Measurements from ENCODE around the gene C16orf96. TPM values are rescaled to one million over a fixed set of nuclear protein-coding genes. Genes with fewer than 3 reads are reported as not detected.

C16orf96 gene
- total and polyA plus RNA-seq, 2 experiments from 2014 or later = not detected

DNA sequence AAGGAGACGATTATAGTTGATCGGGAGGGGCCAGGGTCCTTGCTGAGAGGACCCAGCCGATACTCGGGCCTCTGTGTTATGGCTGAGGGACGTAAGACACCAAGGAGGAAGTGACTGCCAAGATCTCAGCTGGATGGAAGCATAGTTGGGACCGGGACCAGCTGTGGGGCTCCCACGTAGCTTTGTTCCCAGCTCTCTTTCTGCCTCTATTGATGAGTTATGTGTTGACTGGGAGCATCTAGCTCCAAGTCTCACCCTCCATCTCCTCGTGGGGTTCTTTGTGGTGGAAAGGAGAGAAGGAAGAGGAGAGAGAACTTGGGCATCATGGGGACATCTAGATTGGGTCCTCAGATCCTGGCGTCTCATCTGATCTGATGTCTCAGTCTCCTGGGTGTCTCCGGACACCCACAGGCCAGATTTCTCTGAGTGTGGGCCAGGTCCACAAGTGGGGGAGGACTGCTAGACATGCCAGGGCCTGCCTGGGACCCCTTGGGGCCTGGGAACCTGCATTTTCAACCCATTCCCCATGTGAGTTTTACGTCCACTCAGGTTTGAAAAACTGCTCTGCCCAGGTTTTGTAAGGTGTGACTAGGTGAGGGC is 69.5 kb downstream of the C16orf96 start:
- Histone ChIP-seq H2AFZ (peak overlapping the region; percentile 67), H3K4me2 (ENCODE audit: unreplicated experiment) (peak overlapping the region; percentile 96), H3K9ac (peak overlapping the region; percentile 97), H3K4me3 (peak overlapping the region; percentile 97), H4K20me1 (ENCODE audit: insufficient read depth) (no peaks in the 10 kb centered on the region), H3K27me3 (replicated peaks; ENCODE audit: insufficient read depth) (no peaks in the 10 kb centered on the region), H3K9me3 (ENCODE audit: low read depth) (no peaks in the 10 kb centered on the region), H3K9me2 (ENCODE audit: insufficient read depth) (no peaks in the 10 kb centered on the region), H3K4me1 (ENCODE audit: insufficient read depth) (no peaks in the 10 kb centered on the region), H3F3A (ENCODE audit: insufficient read depth) (no peaks in the 10 kb centered on the region; the same call in 1 of the 2 replicates), H3K27ac (peak overlapping the region; percentile 93), H3K36me3 (ENCODE audit: low read depth) (no peaks in the 10 kb centered on the region), H3K79me2 (ENCODE audit: insufficient read depth) (peaks cover 59% of the 10 kb centered on the region)
- in situ Hi-C loops (cut with MboI) = no loop called here
- DNase-seq = no peak
- 3 to 4% methylated on average over 11 of the region's 11 CpGs for WGBS, 2 experiments (ENCODE audit: low coverage in 1 of 2, low lambda C conversion rate in 2 of 2, missing lambda C conversion rate in 2 of 2)
- no peak for TF ChIP-seq EZH2phosphoT487 (IDR thresholded peaks at IDR 0.05; ENCODE audit: insufficient read depth, low read depth)
- TF ChIP-seq EZH2 (IDR thresholded peaks at IDR 0.05; ENCODE audit: insufficient read depth, poor library complexity, severe bottlenecking) = no peak

DNA sequence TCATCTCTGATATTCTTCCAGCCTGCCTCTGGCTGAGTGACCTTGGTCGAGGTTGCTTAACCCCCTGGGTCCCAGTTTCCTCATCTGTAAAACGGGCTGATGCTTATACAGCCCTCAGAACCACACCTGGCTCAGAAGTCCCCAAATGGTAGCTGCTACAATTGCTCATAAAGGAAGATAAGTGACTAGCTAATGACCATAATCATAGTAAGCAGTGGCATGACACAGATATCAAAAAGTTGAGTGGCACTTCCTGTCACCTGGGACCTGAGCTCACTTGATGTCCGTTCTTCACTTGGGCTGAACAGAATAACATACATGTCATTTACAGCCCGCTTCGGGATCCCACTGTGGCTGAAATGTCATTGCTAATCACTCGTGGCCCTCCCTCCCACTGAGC is 70.3 kb downstream of the C16orf96 start:
- peak overlapping the region; percentile 93 for H3K27ac ChIP-seq
- in situ Hi-C loops (cut with MboI) = no loop called here

DNA sequence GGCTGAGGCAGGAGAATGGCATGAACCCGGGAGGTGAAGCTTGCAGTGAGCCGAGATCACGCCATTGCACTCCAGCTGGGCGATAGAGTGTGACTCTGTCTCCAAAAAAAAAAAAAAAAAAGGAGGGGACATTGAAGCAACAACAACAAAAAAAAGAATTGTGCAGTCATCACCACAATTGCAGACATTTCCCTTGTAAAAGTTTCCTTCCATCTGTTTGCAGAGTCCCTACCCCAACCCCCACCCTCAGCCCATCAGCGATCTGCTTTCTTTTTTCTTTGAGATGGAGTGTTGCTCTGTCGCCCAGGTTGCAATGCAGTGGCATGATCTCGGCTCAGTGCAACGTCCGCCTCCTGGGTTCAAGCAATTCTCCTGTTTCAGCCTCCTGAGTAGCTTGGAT is 72.1 kb downstream of the C16orf96 start:
- 91 to 94% methylated on average over 9 of the region's 9 CpGs for WGBS, 2 experiments (ENCODE audit: low coverage in 1 of 2, low lambda C conversion rate in 2 of 2, missing lambda C conversion rate in 2 of 2)
- Histone ChIP-seq H3K9ac (no peak overlapping the region), H2AFZ (no peak overlapping the region), H3K27me3 (replicated peaks; ENCODE audit: insufficient read depth) (no peaks in the 10 kb centered on the region), H3K4me2 (ENCODE audit: unreplicated experiment) (no peak overlapping the region), H3F3A (ENCODE audit: insufficient read depth) (no peaks in the 10 kb centered on the region; the same call in 1 of the 2 replicates), H3K4me3 (no peak overlapping the region), H3K79me2 (ENCODE audit: insufficient read depth) (peaks cover 85% of the 10 kb centered on the region), H3K4me1 (ENCODE audit: insufficient read depth) (no peaks in the 10 kb centered on the region), H3K9me2 (ENCODE audit: insufficient read depth) (no peaks in the 10 kb centered on the region), H3K36me3 (ENCODE audit: low read depth) (no peaks in the 10 kb centered on the region), H4K20me1 (ENCODE audit: insufficient read depth) (no peaks in the 10 kb centered on the region), H3K27ac (no peak overlapping the region), H3K9me3 (ENCODE audit: low read depth) (no peaks in the 10 kb centered on the region)
- no peak for TF ChIP-seq EZH2phosphoT487 (IDR thresholded peaks at IDR 0.05; ENCODE audit: insufficient read depth, low read depth)
- no peak for TF ChIP-seq EZH2 (IDR thresholded peaks at IDR 0.05; ENCODE audit: insufficient read depth, poor library complexity, severe bottlenecking)
- DNase-seq = no peak
- in situ Hi-C loops (cut with MboI) = no loop called here

More for the DNA sequence above, 70.3 kb downstream of the C16orf96 start:
- Histone ChIP-seq H3K4me2 (ENCODE audit: unreplicated experiment) (peak overlapping the region; percentile 96), H3F3A (ENCODE audit: insufficient read depth) (no peaks in the 10 kb centered on the region; the same call in 1 of the 2 replicates), H2AFZ (no peak overlapping the region), H4K20me1 (ENCODE audit: insufficient read depth) (no peaks in the 10 kb centered on the region), H3K79me2 (ENCODE audit: insufficient read depth) (peaks cover 66% of the 10 kb centered on the region), H3K9me3 (ENCODE audit: low read depth) (no peaks in the 10 kb centered on the region), H3K9ac (peak overlapping the region; percentile 97), H3K27me3 (replicated peaks; ENCODE audit: insufficient read depth) (no peaks in the 10 kb centered on the region), H3K4me3 (peak overlapping the region; percentile 97), H3K9me2 (ENCODE audit: insufficient read depth) (no peaks in the 10 kb centered on the region), H3K36me3 (ENCODE audit: low read depth) (no peaks in the 10 kb centered on the region), H3K4me1 (ENCODE audit: insufficient read depth) (no peaks in the 10 kb centered on the region)
- 59% methylated on average over 6 of the region's 6 CpGs for WGBS, 2 experiments (ENCODE audit: low coverage in 1 of 2, low lambda C conversion rate in 2 of 2, missing lambda C conversion rate in 2 of 2)
- DNase-seq = no peak
- TF ChIP-seq EZH2 (IDR thresholded peaks at IDR 0.05; ENCODE audit: insufficient read depth, poor library complexity, severe bottlenecking) (no peak), EZH2phosphoT487 (IDR thresholded peaks at IDR 0.05; ENCODE audit: insufficient read depth, low read depth) (no peak)

DNA sequence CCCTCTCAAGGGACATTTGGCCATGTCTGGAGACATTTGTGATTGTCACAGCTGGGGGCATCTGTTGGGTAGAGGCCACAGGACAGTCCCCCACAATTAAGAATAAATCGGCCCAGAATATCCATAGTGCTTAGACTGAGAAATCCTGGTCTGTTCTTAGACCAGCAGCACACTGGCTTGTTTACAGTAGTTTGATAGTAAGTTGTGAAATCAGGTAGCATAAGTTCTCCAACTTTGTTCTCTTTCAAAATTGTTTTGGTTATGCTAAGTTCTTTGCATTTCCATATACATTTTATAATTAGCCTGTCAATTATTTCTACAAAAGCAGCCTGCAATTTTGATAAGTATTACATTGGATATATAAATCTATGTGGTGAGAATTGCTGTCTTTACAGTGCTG is 75.3 kb downstream of the C16orf96 start:
- no peaks in the 10 kb centered on the region for H4K20me1 ChIP-seq (ENCODE audit: insufficient read depth)
- no peak for DNase-seq
- 86 to 94% methylated on average over 1 of the region's 1 CpG for WGBS, 2 experiments (ENCODE audit: low coverage in 1 of 2, low lambda C conversion rate in 2 of 2, missing lambda C conversion rate in 2 of 2)

More for the DNA sequence above, 75.3 kb downstream of the C16orf96 start:
- no peaks in the 10 kb centered on the region for H3K27me3 ChIP-seq (replicated peaks; ENCODE audit: insufficient read depth)
- H3K9me3 ChIP-seq (ENCODE audit: low read depth) = no peaks in the 10 kb centered on the region
- H3K9me2 ChIP-seq (ENCODE audit: insufficient read depth) = no peaks in the 10 kb centered on the region
- H3K4me3 ChIP-seq = no peak overlapping the region
- no peaks in the 10 kb centered on the region for H3K4me1 ChIP-seq (ENCODE audit: insufficient read depth)
- H3K9ac ChIP-seq = no peak overlapping the region
- H3K4me2 ChIP-seq (ENCODE audit: unreplicated experiment) = no peak overlapping the region
- no peak overlapping the region for H3K27ac ChIP-seq
- in situ Hi-C loops (cut with MboI) = no loop called here
- H3F3A ChIP-seq (ENCODE audit: insufficient read depth) = no peaks in the 10 kb centered on the region
- peaks cover 100% of the 10 kb centered on the region for H3K79me2 ChIP-seq (ENCODE audit: insufficient read depth)
- H2AFZ ChIP-seq = no peak overlapping the region
- H3K36me3 ChIP-seq (ENCODE audit: low read depth) = no peaks in the 10 kb centered on the region
- no peak for TF ChIP-seq EZH2 (IDR thresholded peaks at IDR 0.05; ENCODE audit: insufficient read depth, poor library complexity, severe bottlenecking)
- no peak for TF ChIP-seq EZH2phosphoT487 (IDR thresholded peaks at IDR 0.05; ENCODE audit: insufficient read depth, low read depth)

All from GM23248 (cell line).